HEK293 (cell line): Measurements from ENCODE around the gene SMC1B.

Experiments used
- CTCF ChIA-PET: fragments of 350-600 bp; formaldehyde crosslinking; extraction: SDS; loops from one replicate; lab custom pipeline; 2021; ENCODE audit warnings: antibody characterized with exemption; lab: Yijun Ruan, JAX
- POLR2A ChIA-PET: fragments of 300-600 bp; formaldehyde crosslinking; extraction: SDS; loops from one replicate; lab custom pipeline; 2020; ENCODE audit warnings: antibody characterized with exemption, inconsistent platforms; lab: Yijun Ruan, JAX
- H3K27ac ChIP-seq: fragments of 200-500 bp; sonication (Bioruptor generic); 2 replicates; pipeline ENCODE4 v1.5.1; 2014; ENCODE audit warnings: low read depth, low read length, control low read depth, inconsistent platforms; ENCODE audit errors: extremely low read depth
- H3K36me3 ChIP-seq, 2 experiments: fragments of 200-500 bp in 1 of 2; sonication (Bioruptor generic) in 1 of 2; 1 replicate in 1 of 2; 2 replicates in 1 of 2; pipeline ENCODE4 v1.5.1; 2014 to 2017; ENCODE audit warnings: inconsistent platforms in 2 of 2, low read length in 2 of 2; ENCODE audit not compliant: control insufficient read depth in 2 of 2, insufficient read depth in 1 of 2
- H3K4me1 ChIP-seq: fragments of 200-500 bp; sonication (Bioruptor generic); 2 replicates; pipeline ENCODE4 v1.5.1; 2014; ENCODE audit warnings: mild to moderate bottlenecking, low read length, inconsistent platforms; ENCODE audit not compliant: control insufficient read depth, insufficient read depth
- H3K4me3 ChIP-seq: 2 replicates; pipeline ENCODE4 v1.5.1; 2011; ENCODE audit warnings: low read depth, mild to moderate bottlenecking, control low read depth, low read length, moderate library complexity
- H3K9me3 ChIP-seq: fragments of 200-500 bp; sonication (Bioruptor generic); 2 replicates; pipeline ENCODE4 v1.5.1; 2014; ENCODE audit warnings: low read depth, low read length, inconsistent platforms; ENCODE audit not compliant: control insufficient read depth, insufficient read depth
- GLI2 ChIP-seq: fragments of 450-650 bp; formaldehyde crosslinking; IDR thresholded peaks from 2 replicates; pipeline ENCODE4; 2017; ENCODE audit warnings: missing biosample characterization, missing genetic modification characterization, low read depth, borderline replicate concordance
- SETDB1 ChIP-seq: IDR thresholded peaks from one replicate; pipeline ENCODE4 v1.6.1; 2017; ENCODE audit warnings: mild to moderate bottlenecking, low read length, moderate library complexity, mixed read lengths; ENCODE audit not compliant: insufficient read length
- TCF7L2 ChIP-seq: IDR thresholded peaks from 2 replicates; pipeline ENCODE4 v1.6.1; 2011; ENCODE audit warnings: low read depth, mild to moderate bottlenecking, inconsistent platforms, low read length, moderate library complexity, borderline replicate concordance
- TRIM28 ChIP-seq: IDR thresholded peaks from 2 replicates; pipeline ENCODE4 v1.6.1; 2011; ENCODE audit warnings: low read length, control low read depth, borderline replicate concordance
- ZNF16 ChIP-seq: fragments of 450-650 bp; formaldehyde crosslinking; IDR thresholded peaks from 2 replicates; pipeline ENCODE4 v1.5.1; 2016; ENCODE audit warnings: low read depth, missing biosample characterization, missing genetic modification characterization
- ZNF19 ChIP-seq: fragments of 450-650 bp; formaldehyde crosslinking; IDR thresholded peaks from 2 replicates; pipeline ENCODE4; 2016; ENCODE audit warnings: missing biosample characterization, missing genetic modification characterization, low read depth
- ZNF280D ChIP-seq: fragments of 450-650 bp; formaldehyde crosslinking; IDR thresholded peaks from 2 replicates; pipeline ENCODE4 v1.5.1; 2016; ENCODE audit warnings: missing biosample characterization, missing genetic modification characterization
- ZNF426 ChIP-seq: fragments of 450-650 bp; formaldehyde crosslinking; IDR thresholded peaks from 2 replicates; pipeline ENCODE4 v1.5.1; 2017; ENCODE audit warnings: missing biosample characterization, missing genetic modification characterization, mild to moderate bottlenecking, inconsistent platforms, moderate library complexity
- ZNF521 ChIP-seq: fragments of 450-650 bp; formaldehyde crosslinking; IDR thresholded peaks from 2 replicates; pipeline ENCODE4 v1.5.1; 2017; ENCODE audit warnings: missing biosample characterization, mild to moderate bottlenecking, missing genetic modification characterization
- ZNF747 ChIP-seq: fragments of 450-650 bp; formaldehyde crosslinking; IDR thresholded peaks from 2 replicates; pipeline ENCODE4 v1.5.1; 2016; ENCODE audit warnings: missing biosample characterization, missing genetic modification characterization
- ZXDB ChIP-seq: fragments of 450-650 bp; formaldehyde crosslinking; IDR thresholded peaks from 2 replicates; pipeline ENCODE4 v1.5.1; 2016; ENCODE audit warnings: missing biosample characterization, missing genetic modification characterization
- TF ChIP-seq, protein P1 (sequence below): fragments of 450-650 bp; formaldehyde crosslinking; IDR thresholded peaks from 2 replicates; pipeline ENCODE4 v1.5.0; 2017; ENCODE audit warnings: missing biosample characterization, missing genetic modification characterization, borderline replicate concordance
- TF ChIP-seq, protein P2 (sequence below): fragments of 450-650 bp; formaldehyde crosslinking; conservative IDR thresholded peaks from 2 replicates; pipeline ENCODE4 v1.5.1; 2016; ENCODE audit warnings: low read depth, missing biosample characterization, missing genetic modification characterization
- TF ChIP-seq, protein P3 (sequence below): fragments of 450-650 bp; formaldehyde crosslinking; IDR thresholded peaks from 2 replicates; pipeline ENCODE4 v1.5.1; 2016; ENCODE audit warnings: missing biosample characterization, missing genetic modification characterization

SMC1B gene

DNA sequence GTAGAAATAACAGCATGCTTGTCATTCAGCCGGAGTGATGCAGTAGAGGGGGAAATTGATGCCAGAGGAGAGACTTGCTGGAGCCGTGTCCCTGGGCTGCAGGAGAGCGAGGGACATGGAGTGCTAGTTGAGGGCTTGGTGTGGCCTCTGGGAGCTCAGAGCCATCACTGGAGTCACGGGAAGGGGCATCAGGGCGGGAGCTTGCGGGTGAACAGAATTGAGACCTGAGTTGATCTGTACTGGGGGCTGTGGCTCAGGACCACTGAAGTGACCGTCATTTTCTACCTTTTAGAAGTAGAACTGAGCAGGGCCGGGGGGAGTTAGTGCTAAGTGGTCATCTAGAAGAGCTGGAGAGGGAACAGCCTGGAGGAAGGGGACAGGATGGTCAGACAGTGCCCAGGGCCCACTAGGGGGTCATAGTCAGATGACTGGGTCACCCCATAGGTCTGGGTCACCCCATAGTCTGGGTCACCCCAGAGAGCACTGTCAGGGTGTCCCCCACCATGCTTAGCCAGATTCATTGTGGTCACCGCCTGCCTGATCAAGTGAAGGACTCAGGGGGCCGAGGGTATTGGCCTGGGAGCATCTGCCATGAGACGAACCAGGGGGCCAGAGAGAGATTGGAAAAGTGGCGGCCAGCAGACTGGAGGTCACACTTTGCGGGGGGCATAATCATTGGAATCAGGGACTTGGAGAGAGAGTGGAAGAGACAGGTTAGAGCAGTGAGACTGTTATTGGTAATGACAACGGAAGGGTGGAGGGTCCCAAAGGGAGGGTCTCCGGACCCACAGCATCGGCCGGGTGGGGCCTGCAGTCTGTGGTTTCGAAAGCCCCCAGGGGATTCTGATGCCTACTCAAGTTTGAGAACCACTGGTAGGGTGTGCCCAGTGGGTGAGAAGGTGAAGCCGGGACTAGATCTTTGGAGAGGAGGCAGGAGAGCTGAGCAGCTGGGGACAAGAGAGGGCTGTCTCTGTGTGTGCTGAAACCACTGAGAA lies 15.3 kb upstream of the SMC1B start (continued):
- TF ChIP-seq, protein P1, sequence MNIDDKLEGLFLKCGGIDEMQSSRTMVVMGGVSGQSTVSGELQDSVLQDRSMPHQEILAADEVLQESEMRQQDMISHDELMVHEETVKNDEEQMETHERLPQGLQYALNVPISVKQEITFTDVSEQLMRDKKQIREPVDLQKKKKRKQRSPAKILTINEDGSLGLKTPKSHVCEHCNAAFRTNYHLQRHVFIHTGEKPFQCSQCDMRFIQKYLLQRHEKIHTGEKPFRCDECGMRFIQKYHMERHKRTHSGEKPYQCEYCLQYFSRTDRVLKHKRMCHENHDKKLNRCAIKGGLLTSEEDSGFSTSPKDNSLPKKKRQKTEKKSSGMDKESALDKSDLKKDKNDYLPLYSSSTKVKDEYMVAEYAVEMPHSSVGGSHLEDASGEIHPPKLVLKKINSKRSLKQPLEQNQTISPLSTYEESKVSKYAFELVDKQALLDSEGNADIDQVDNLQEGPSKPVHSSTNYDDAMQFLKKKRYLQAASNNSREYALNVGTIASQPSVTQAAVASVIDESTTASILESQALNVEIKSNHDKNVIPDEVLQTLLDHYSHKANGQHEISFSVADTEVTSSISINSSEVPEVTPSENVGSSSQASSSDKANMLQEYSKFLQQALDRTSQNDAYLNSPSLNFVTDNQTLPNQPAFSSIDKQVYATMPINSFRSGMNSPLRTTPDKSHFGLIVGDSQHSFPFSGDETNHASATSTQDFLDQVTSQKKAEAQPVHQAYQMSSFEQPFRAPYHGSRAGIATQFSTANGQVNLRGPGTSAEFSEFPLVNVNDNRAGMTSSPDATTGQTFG (tag by site-specific recombination), result no peak
- no peak for TF ChIP-seq ZXDB
- TF ChIP-seq, protein P2, sequence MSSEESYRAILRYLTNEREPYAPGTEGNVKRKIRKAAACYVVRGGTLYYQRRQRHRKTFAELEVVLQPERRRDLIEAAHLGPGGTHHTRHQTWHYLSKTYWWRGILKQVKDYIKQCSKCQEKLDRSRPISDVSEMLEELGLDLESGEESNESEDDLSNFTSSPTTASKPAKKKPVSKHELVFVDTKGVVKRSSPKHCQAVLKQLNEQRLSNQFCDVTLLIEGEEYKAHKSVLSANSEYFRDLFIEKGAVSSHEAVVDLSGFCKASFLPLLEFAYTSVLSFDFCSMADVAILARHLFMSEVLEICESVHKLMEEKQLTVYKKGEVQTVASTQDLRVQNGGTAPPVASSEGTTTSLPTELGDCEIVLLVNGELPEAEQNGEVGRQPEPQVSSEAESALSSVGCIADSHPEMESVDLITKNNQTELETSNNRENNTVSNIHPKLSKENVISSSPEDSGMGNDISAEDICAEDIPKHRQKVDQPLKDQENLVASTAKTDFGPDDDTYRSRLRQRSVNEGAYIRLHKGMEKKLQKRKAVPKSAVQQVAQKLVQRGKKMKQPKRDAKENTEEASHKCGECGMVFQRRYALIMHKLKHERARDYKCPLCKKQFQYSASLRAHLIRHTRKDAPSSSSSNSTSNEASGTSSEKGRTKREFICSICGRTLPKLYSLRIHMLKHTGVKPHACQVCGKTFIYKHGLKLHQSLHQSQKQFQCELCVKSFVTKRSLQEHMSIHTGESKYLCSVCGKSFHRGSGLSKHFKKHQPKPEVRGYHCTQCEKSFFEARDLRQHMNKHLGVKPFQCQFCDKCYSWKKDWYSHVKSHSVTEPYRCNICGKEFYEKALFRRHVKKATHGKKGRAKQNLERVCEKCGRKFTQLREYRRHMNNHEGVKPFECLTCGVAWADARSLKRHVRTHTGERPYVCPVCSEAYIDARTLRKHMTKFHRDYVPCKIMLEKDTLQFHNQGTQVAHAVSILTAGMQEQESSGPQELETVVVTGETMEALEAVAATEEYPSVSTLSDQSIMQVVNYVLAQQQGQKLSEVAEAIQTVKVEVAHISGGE (tag by site-specific recombination), result no peak
- no peak for TF ChIP-seq ZNF16 (tag by site-specific recombination)
- TF ChIP-seq, protein P3, sequence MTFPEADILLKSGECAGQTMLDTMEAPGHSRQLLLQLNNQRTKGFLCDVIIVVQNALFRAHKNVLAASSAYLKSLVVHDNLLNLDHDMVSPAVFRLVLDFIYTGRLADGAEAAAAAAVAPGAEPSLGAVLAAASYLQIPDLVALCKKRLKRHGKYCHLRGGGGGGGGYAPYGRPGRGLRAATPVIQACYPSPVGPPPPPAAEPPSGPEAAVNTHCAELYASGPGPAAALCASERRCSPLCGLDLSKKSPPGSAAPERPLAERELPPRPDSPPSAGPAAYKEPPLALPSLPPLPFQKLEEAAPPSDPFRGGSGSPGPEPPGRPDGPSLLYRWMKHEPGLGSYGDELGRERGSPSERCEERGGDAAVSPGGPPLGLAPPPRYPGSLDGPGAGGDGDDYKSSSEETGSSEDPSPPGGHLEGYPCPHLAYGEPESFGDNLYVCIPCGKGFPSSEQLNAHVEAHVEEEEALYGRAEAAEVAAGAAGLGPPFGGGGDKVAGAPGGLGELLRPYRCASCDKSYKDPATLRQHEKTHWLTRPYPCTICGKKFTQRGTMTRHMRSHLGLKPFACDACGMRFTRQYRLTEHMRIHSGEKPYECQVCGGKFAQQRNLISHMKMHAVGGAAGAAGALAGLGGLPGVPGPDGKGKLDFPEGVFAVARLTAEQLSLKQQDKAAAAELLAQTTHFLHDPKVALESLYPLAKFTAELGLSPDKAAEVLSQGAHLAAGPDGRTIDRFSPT (tag by site-specific recombination), result no peak
- no peak for TF ChIP-seq ZNF19 (tag by site-specific recombination)
- TF ChIP-seq ZNF426 (tag by site-specific recombination), result no peak
- TF ChIP-seq ZNF521 (tag by site-specific recombination), result no peak

DNA sequence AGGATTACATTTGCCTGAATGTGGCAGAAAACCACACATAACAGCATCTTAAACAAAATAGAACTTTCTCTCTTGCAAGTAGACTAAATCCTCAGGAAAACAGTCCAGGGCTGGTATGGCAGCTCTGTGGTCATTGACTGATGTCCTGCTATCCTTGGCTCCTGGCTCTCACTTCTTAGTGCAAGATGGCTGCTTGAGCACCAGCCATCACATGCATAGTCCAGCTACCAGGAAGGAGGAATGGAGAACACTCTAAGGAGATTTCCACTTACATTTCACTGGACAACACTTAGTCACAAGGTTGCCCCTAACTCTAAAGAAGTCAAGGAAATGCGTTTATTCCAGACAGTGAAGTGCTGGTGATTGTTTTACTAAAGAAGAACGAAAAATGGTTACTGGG lies 13.7 kb upstream of the SMC1B start:
- no peak overlapping the region for H3K27ac ChIP-seq
- no peaks in the 10 kb centered on the region for H3K9me3 ChIP-seq
- no peaks in the 10 kb centered on the region for H3K4me1 ChIP-seq
- CTCF ChIA-PET, result no interaction called here
- no peaks in the 10 kb centered on the region for H3K36me3 ChIP-seq
- TF ChIP-seq TCF7L2 (no peak), ZNF747 (tag by site-specific recombination) (no peak), SETDB1 (peak; percentile 81), TRIM28 (peak; percentile 74; the same call in 1 of the 2 replicates), ZNF280D (tag by site-specific recombination) (peak; percentile 93; the same call in 1 of the 2 replicates), GLI2 (tag by site-specific recombination) (no peak)
- TF ChIP-seq, all 188 proteins: peak for 3
- no peak overlapping the region for H3K4me3 ChIP-seq
- POLR2A ChIA-PET, result no interaction called here
